ENCODE results near the gene GPR27. TPM values are rescaled to one million over a fixed set of nuclear protein-coding genes. Genes with fewer than 3 reads are reported as not detected.

GPR27 gene, protein sequence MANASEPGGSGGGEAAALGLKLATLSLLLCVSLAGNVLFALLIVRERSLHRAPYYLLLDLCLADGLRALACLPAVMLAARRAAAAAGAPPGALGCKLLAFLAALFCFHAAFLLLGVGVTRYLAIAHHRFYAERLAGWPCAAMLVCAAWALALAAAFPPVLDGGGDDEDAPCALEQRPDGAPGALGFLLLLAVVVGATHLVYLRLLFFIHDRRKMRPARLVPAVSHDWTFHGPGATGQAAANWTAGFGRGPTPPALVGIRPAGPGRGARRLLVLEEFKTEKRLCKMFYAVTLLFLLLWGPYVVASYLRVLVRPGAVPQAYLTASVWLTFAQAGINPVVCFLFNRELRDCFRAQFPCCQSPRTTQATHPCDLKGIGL
- total RNA-seq: under 1 TPM; 0.68 to 0.91 TPM

DNA sequence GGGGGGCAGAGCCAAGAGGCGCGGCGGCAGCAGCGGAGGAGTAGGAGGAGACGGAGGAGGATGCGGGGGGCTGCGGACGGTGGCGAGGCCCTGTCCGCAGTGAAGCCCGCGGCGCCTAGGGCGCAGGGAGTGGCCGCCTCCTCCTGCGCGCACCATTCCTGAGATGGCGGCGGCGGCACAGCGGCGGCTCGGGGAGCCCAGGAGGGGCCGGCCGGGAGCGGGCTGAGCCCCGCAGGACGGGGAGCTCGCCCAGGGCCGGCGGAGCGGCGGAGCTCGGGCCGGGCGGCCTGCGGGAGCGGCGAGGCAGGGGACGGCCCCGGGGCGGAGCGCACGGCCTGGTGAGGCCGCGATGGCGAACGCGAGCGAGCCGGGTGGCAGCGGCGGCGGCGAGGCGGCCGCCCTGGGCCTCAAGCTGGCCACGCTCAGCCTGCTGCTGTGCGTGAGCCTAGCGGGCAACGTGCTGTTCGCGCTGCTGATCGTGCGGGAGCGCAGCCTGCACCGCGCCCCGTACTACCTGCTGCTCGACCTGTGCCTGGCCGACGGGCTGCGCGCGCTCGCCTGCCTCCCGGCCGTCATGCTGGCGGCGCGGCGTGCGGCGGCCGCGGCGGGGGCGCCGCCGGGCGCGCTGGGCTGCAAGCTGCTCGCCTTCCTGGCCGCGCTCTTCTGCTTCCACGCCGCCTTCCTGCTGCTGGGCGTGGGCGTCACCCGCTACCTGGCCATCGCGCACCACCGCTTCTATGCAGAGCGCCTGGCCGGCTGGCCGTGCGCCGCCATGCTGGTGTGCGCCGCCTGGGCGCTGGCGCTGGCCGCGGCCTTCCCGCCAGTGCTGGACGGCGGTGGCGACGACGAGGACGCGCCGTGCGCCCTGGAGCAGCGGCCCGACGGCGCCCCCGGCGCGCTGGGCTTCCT, at the start of gene GPR27:
Gene GPR27 (plus strand): TSS at position 155 of the 909 bp plus-strand sequence. CDS start 195 bp downstream, at position 350.
- peak; percentile 42 for DNase-seq
- Mint-ChIP-seq H3K4me3 (peak within 1 kb of the TSS; percentile 57), H3K36me3 (no peaks in the 10 kb centered on the region), H3K4me1 (peaks cover 6% of the 10 kb centered on the region), H3K27me3 (peaks cover 52% of the 10 kb centered on the region), H3K9me3 (no peaks in the 10 kb centered on the region), H3K27ac (no peak within 1 kb of the TSS)

- H3K27me3 Mint-ChIP-seq: no peaks in the 10 kb centered on the region
- no peak overlapping the region for H3K4me3 Mint-ChIP-seq
- H3K36me3 Mint-ChIP-seq: peaks cover 35% of the 10 kb centered on the region
- H3K27ac Mint-ChIP-seq: peak overlapping the region; percentile 57
- DNase-seq: no peak
- H3K4me1 Mint-ChIP-seq: peaks cover 60% of the 10 kb centered on the region
- no peaks in the 10 kb centered on the region for H3K9me3 Mint-ChIP-seq
Measured at GRCh38 chr3:71704915-71705314, 48.7 kb upstream of the GPR27 start.

GRCh38 chr3:71705681-71706080, 48.0 kb upstream of the GPR27 start:
- Mint-ChIP-seq H3K9me3 (no peaks in the 10 kb centered on the region), H3K4me3 (no peak overlapping the region), H3K36me3 (peaks cover 35% of the 10 kb centered on the region), H3K27me3 (no peaks in the 10 kb centered on the region), H3K4me1 (peaks cover 64% of the 10 kb centered on the region), H3K27ac (peak overlapping the region; percentile 62)
- DNase-seq: no peak

DNA sequence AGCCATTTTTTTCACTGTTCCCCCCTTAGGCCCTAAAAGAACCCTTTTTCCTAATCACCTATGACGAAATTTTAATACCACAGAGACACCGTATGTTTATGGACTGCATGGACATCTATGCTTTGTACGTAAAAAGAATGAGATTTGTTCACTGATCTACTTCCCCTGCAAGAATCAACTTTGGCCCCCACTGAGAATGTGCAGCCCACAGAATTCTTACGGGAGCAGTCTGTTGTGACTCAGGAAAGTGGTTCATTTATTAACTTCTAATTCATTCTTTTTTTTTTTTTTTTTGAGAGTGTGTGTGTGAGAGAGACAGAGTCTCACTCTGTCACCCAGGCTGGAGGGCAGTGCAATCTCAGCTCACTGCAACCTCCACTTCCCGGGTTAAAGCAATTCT, 46.1 kb upstream of the GPR27 start:
- H3K4me1 Mint-ChIP-seq: peaks cover 60% of the 10 kb centered on the region
- peaks cover 23% of the 10 kb centered on the region for H3K36me3 Mint-ChIP-seq
- H3K27me3 Mint-ChIP-seq: no peaks in the 10 kb centered on the region
- H3K9me3 Mint-ChIP-seq: no peaks in the 10 kb centered on the region
- no peak overlapping the region for H3K27ac Mint-ChIP-seq
- DNase-seq: no peak
- no peak overlapping the region for H3K4me3 Mint-ChIP-seq

GRCh38 chr3:71708476-71709105, 45.1 kb upstream of the GPR27 start:
- H3K27me3 Mint-ChIP-seq: no peaks in the 10 kb centered on the region
- H3K36me3 Mint-ChIP-seq: peaks cover 23% of the 10 kb centered on the region
- H3K27ac Mint-ChIP-seq: no peak overlapping the region
- H3K4me3 Mint-ChIP-seq: no peak overlapping the region
- peaks cover 58% of the 10 kb centered on the region for H3K4me1 Mint-ChIP-seq
- H3K9me3 Mint-ChIP-seq: no peaks in the 10 kb centered on the region
- DNase-seq: no peak

- Mint-ChIP-seq H3K36me3 (peaks cover 13% of the 10 kb centered on the region), H3K4me1 (peaks cover 59% of the 10 kb centered on the region), H3K9me3 (no peaks in the 10 kb centered on the region), H3K4me3 (no peak overlapping the region), H3K27ac (no peak overlapping the region), H3K27me3 (no peaks in the 10 kb centered on the region)
- DNase-seq: no peak
Measured at GRCh38 chr3:71709908-71710511, 43.6 kb upstream of the GPR27 start.

GRCh38 chr3:71710906-71711494, 42.7 kb upstream of the GPR27 start:
- no peak for DNase-seq
- H3K27ac Mint-ChIP-seq: no peak overlapping the region

DNA sequence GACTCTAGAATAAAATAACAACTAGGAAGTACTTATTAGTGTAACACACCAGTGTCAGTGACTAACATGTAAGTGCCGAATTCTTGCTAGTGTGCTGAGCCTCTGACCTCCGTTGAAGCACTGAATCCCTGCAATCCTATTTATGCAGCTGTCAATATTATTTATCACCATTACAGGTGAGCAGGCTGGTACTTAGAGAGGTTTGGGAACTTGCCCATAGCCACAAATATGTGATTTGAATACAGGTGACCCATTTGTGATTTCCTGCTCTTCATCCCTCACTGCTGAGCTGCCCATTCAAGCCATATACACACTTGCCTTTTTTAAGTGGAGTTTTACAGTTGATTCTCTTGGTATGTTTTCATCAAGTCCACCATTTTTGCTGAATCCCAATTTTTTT, 40.6 kb upstream of the GPR27 start:
- Mint-ChIP-seq H3K27ac (no peak overlapping the region), H3K4me3 (no peak overlapping the region), H3K36me3 (peaks cover 5% of the 10 kb centered on the region), H3K9me3 (no peaks in the 10 kb centered on the region), H3K27me3 (no peaks in the 10 kb centered on the region), H3K4me1 (peaks cover 61% of the 10 kb centered on the region)
- no peak for DNase-seq

More at GRCh38 chr3:71710906-71711494, 42.7 kb upstream of the GPR27 start:
- H3K27me3 Mint-ChIP-seq: no peaks in the 10 kb centered on the region
- H3K9me3 Mint-ChIP-seq: no peaks in the 10 kb centered on the region
- peaks cover 54% of the 10 kb centered on the region for H3K4me1 Mint-ChIP-seq
- H3K4me3 Mint-ChIP-seq: no peak overlapping the region
- peaks cover 5% of the 10 kb centered on the region for H3K36me3 Mint-ChIP-seq

DNA sequence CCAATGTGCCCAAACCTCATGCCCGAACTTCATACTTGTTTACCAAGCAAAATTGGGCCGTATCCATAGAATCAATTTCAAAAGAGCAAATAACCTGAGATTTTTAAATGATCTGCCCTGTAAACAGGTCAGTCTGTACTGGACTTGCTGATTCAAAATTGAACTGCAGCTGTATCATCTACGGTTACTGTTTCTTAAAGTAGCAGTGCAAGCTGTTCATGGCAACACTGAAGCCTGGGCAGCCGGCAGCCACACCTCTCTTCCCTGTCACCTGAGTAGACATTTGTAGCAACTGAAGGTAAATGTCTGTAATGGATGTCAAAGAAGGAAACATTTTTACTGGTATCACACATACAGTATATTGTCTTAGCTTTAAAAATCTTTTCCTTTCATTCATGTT, 39.1 kb upstream of the GPR27 start:
- Mint-ChIP-seq H3K27ac (no peak overlapping the region), H3K9me3 (peaks cover 1% of the 10 kb centered on the region), H3K27me3 (no peaks in the 10 kb centered on the region), H3K4me3 (no peak overlapping the region), H3K36me3 (peaks cover 11% of the 10 kb centered on the region), H3K4me1 (peaks cover 74% of the 10 kb centered on the region)
- no peak for DNase-seq

- no peak for DNase-seq
- Mint-ChIP-seq H3K36me3 (peaks cover 19% of the 10 kb centered on the region), H3K27me3 (no peaks in the 10 kb centered on the region), H3K27ac (peak overlapping the region; percentile 73), H3K4me1 (peaks cover 79% of the 10 kb centered on the region), H3K9me3 (peaks cover 1% of the 10 kb centered on the region), H3K4me3 (no peak overlapping the region)
Measured at GRCh38 chr3:71718072-71718471, 35.6 kb upstream of the GPR27 start.

DNA sequence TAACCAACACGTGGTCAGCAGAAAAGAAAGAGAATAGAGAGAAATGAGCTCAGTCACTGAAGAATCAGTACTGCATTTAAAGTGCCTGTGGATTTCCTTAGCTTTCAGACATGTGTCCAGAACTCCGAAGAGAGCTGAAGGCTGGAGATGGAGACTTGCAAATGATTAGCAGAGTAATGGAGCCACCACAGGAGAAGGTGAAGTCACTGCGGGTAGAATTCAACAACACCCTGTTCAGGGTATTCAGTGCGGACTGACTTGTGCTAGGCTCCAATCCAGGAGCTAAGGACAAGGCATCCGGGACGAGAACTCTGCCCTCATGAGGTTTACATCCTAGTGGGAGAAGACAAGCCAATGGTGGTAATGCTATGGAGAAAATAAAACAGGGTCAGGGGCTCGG, 32.7 kb upstream of the GPR27 start:
- Mint-ChIP-seq H3K9me3 (peaks cover 1% of the 10 kb centered on the region), H3K36me3 (peaks cover 24% of the 10 kb centered on the region), H3K27ac (peak overlapping the region; percentile 94), H3K4me3 (peak overlapping the region; percentile 61), H3K4me1 (peaks cover 65% of the 10 kb centered on the region), H3K27me3 (no peaks in the 10 kb centered on the region)
- no peak for DNase-seq

GRCh38 chr3:71721651-71722157, 32.0 kb upstream of the GPR27 start:
- peak overlapping the region; percentile 61 for H3K4me3 Mint-ChIP-seq
- peaks cover 68% of the 10 kb centered on the region for H3K4me1 Mint-ChIP-seq
- peak overlapping the region; percentile 94 for H3K27ac Mint-ChIP-seq
- peak; percentile 21 for DNase-seq
- no peaks in the 10 kb centered on the region for H3K27me3 Mint-ChIP-seq
- H3K9me3 Mint-ChIP-seq: peaks cover 1% of the 10 kb centered on the region
- peaks cover 27% of the 10 kb centered on the region for H3K36me3 Mint-ChIP-seq

DNA sequence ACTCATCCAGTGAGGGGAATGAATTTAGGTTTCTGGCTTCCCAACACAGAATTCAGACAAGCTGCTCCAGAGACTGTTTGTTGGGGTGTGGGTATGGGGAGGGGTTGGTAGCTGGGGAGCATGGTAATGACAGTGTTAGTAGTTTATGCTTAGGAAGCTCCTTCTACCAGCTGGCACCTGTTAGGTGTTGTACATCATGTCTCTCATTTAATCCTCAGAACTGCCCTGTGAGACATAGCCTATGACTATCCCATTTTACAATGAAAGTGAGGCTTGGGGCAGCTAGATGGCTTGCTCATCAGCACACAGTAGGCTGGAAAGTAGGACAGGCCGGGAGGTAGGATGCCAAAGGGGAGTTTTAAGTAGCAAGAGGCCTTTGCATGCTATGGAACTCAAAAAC, 31.0 kb upstream of the GPR27 start:
- peak overlapping the region; percentile 94 for H3K27ac Mint-ChIP-seq
- DNase-seq: no peak
- H3K27me3 Mint-ChIP-seq: no peaks in the 10 kb centered on the region
- peaks cover 64% of the 10 kb centered on the region for H3K4me1 Mint-ChIP-seq
- H3K4me3 Mint-ChIP-seq: peak overlapping the region; percentile 68
- H3K9me3 Mint-ChIP-seq: peaks cover 1% of the 10 kb centered on the region
- H3K36me3 Mint-ChIP-seq: peaks cover 27% of the 10 kb centered on the region

DNA sequence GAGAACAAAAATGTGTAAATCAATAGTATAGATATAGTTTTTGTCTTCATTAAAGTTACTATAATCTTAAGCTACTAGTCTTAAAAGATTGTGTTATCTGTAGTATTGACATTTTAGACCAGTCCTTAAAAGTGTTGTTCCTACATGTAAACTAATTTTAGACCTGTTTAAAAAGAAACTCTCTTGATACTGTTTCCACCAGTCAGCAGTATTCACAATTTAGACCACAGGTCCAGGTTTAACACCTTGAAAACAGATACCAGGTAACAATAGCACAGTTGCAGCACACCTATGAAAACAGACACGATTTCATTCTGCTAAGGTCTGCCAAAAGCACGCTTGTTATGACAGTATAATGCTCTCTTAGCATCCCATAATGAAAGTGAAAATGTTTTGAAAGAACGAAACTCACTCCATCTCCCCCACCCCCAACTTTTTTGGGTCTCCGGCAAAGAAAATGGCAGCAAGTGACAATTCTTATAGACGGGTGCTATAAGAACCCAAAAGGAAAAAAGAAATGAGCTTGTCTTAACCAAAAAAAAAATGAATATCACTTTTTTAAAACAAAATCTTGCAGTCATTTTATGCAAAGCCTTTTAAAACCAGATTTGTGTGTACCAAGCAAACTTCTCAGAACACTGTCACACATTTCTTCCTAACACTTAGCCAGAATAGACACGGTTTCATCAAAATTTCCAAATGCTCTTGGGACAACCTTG, 30.0 kb upstream of the GPR27 start:
- H3K4me3 Mint-ChIP-seq: peak overlapping the region; percentile 91
- H3K27me3 Mint-ChIP-seq: no peaks in the 10 kb centered on the region
- peaks cover 61% of the 10 kb centered on the region for H3K4me1 Mint-ChIP-seq
- peaks cover 1% of the 10 kb centered on the region for H3K9me3 Mint-ChIP-seq
- peak; percentile 50 for DNase-seq
- peaks cover 27% of the 10 kb centered on the region for H3K36me3 Mint-ChIP-seq
- peak overlapping the region; percentile 94 for H3K27ac Mint-ChIP-seq

Measured in activated naive CD8-positive, alpha-beta T cell treated with anti-CD3 and anti-CD28 coated beads for 36 hours (primary cell).